ENCODE measurements around the gene NFIB. TPM values are rescaled to one million over a fixed set of nuclear protein-coding genes. Genes with fewer than 3 reads are reported as not detected.

Gene NFIB
- total RNA-seq, 6 experiments from 2014 or later, result 0.69 to 6.2 (median 4.4) TPM

GRCh38 chr9:14350349-14350728 is 36.4 kb upstream of the NFIB start:
- no peak for DNase-seq
- Mint-ChIP-seq H3K4me3 (no peak overlapping the region), H3K9me3 (no peaks in the 10 kb centered on the region), H3K27ac (no peak overlapping the region), H3K36me3 (ENCODE audit: low read depth) (no peaks in the 10 kb centered on the region), H3K4me1 (ENCODE audit: low read depth) (peaks cover 18% of the 10 kb centered on the region), H3K27me3 (ENCODE audit: insufficient read depth) (peaks cover 49% of the 10 kb centered on the region)
- TF ChIP-seq CTCF (IDR thresholded peaks at IDR 0.05), result no peak

- Mint-ChIP-seq H3K4me1 (ENCODE audit: low read depth) (peaks cover 18% of the 10 kb centered on the region), H3K27me3 (ENCODE audit: insufficient read depth) (peaks cover 48% of the 10 kb centered on the region), H3K36me3 (ENCODE audit: low read depth) (no peaks in the 10 kb centered on the region), H3K4me3 (no peak overlapping the region), H3K27ac (no peak overlapping the region), H3K9me3 (no peaks in the 10 kb centered on the region)
- TF ChIP-seq CTCF (IDR thresholded peaks at IDR 0.05), result no peak
- no peak for DNase-seq
Measured at GRCh38 chr9:14349447-14350348, 35.8 kb upstream of the NFIB start.

GRCh38 chr9:14349146-14349446 is 35.2 kb upstream of the NFIB start:
- H3K9me3 Mint-ChIP-seq, result no peaks in the 10 kb centered on the region
- TF ChIP-seq CTCF (IDR thresholded peaks at IDR 0.05), result no peak
- peaks cover 18% of the 10 kb centered on the region for H3K4me1 Mint-ChIP-seq (ENCODE audit: low read depth)
- peaks cover 45% of the 10 kb centered on the region for H3K27me3 Mint-ChIP-seq (ENCODE audit: insufficient read depth)
- H3K36me3 Mint-ChIP-seq (ENCODE audit: low read depth), result no peaks in the 10 kb centered on the region
- no peak overlapping the region for H3K27ac Mint-ChIP-seq
- H3K4me3 Mint-ChIP-seq, result peak overlapping the region; percentile 51; the same call in 1 of the 2 replicates
- no peak for DNase-seq

DNA sequence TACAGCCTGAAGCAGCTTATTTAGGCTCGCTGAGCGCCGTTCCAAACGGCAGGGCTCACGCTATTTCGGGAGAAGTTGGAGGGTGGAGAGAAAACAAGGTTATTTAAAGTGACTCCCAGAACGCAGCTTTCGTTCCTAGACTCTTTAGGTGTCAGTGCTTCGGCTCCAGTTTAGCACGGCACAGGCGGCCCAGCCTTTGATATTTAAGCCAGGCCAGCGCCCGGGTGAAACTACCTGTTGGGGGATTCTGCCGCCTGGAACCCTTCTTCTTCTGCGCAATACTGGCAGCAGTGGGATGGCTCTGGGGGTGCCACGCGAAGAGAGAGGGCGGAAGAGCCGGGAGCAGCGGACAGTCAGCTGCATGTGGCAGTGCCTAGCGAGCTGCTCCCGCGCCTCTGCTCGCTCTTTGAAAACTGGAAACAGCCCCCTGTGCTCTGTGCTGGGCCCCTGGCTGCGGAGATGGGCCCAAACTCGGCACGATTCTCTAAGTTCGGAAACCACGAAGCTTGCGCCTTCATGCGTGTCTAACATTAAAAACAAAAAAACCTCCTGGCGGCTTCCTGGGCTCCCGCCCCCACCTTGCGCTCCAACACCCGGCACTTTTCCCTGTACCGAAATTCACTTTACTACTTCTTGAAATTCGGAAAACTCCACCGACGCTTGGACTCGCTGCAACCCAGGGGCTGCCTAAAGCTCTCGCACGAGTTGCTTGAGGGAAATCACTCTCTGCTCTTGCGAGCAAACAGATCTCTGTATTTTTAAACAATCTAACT is 34.6 kb upstream of the NFIB start:
- H3K27me3 Mint-ChIP-seq (ENCODE audit: insufficient read depth), result peaks cover 44% of the 10 kb centered on the region
- DNase-seq, result no peak
- no peaks in the 10 kb centered on the region for H3K9me3 Mint-ChIP-seq
- peak overlapping the region; percentile 51 for H3K4me3 Mint-ChIP-seq
- H3K36me3 Mint-ChIP-seq (ENCODE audit: low read depth), result no peaks in the 10 kb centered on the region
- H3K4me1 Mint-ChIP-seq (ENCODE audit: low read depth), result peaks cover 15% of the 10 kb centered on the region
- H3K27ac Mint-ChIP-seq, result no peak overlapping the region
- no peak for TF ChIP-seq CTCF (IDR thresholded peaks at IDR 0.05)

DNA sequence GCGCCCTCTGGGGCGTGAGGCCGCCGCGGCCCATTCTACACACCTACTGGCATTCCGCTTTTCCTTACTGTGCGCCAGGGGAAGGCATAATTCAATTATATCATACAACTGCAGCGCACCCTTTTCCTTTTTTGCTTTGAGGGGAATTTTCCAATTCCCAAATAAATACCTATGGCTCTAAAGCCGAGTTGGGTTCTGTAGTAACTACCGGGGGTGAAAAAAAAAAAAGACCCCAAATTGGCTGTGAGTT is 34.1 kb upstream of the NFIB start:
- H3K27ac Mint-ChIP-seq, result no peak overlapping the region
- peaks cover 44% of the 10 kb centered on the region for H3K27me3 Mint-ChIP-seq (ENCODE audit: insufficient read depth)
- no peaks in the 10 kb centered on the region for H3K36me3 Mint-ChIP-seq (ENCODE audit: low read depth)
- peaks cover 10% of the 10 kb centered on the region; the same call in 1 of the 2 replicates for H3K4me1 Mint-ChIP-seq (ENCODE audit: low read depth)
- no peaks in the 10 kb centered on the region for H3K9me3 Mint-ChIP-seq
- no peak for TF ChIP-seq CTCF (IDR thresholded peaks at IDR 0.05)
- DNase-seq, result no peak
- no peak overlapping the region; the same call in 1 of the 2 replicates for H3K4me3 Mint-ChIP-seq

All from HFFc6 (cell line).